HG03039 (cell line): ENCODE results near the gene FHIP2A.
"Not testable (repeated sequence)": the region's sequence is repeated elsewhere in the genome, so short reads cannot be mapped to it uniquely, and the experiment has no call there.

Experiments
- ATAC-seq: cut with Tn5 transposase; IDR thresholded peaks from one replicate; pipeline ENCODE4 v1.9.1; 2021; ENCODE audit warnings: mild to moderate bottlenecking, moderate library complexity; ENCODE audit not compliant: unreplicated experiment

The FHIP2A gene

GRCh38 chr10:114855776-114856543 lies 34.4 kb downstream of the FHIP2A start:
- no peak for ATAC-seq

DNA sequence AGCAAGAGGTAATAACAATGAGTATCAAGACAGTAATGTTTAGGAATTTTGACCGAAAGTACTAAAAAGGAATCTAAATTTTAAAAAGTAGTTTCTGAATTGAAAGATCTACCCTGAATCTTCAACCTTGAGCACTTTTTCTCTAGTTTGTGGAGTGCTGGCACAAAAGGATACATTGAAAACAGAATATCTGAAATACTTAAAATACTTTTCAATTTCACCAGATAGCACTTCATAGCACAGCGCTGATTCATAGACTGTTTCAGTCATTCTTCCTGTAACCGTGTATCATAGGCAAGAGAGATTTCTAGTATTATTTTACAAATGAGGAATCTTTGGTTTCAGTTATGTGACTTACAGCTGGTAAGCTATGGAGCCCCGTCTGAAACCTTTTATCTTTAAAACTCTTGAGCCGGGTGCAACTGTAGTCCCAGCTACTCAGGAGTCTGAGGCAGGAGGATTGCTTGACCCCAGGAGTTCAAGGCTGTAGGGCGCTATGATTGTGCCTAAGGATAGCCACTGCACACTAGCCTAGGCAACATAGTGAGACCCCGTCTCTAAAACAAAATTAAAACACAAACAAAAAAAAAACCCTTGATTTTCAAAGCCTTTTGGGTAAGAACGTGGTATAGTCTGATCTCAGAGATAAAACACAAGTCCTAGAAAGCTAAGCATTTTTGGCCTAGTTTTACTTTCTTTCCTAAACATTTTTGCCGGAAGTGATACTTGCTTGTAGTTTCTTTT lies 35.1 kb downstream of the FHIP2A start:
- no peak for ATAC-seq

DNA sequence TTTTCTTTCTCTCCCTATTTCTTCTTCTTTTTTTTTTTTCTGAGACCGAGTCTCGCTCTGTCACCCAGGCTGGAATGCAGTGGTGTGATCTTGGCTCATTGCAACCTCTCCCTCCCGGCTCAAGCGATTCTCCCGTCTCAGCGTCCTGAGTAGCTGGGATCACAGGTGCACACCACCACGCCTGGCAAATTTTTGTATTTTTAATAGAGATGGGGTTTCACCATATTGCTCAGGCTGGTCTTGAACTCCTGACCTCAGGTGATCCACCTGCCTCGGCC lies 35.6 kb downstream of the FHIP2A start:
- ATAC-seq: not testable (repeated sequence)

DNA sequence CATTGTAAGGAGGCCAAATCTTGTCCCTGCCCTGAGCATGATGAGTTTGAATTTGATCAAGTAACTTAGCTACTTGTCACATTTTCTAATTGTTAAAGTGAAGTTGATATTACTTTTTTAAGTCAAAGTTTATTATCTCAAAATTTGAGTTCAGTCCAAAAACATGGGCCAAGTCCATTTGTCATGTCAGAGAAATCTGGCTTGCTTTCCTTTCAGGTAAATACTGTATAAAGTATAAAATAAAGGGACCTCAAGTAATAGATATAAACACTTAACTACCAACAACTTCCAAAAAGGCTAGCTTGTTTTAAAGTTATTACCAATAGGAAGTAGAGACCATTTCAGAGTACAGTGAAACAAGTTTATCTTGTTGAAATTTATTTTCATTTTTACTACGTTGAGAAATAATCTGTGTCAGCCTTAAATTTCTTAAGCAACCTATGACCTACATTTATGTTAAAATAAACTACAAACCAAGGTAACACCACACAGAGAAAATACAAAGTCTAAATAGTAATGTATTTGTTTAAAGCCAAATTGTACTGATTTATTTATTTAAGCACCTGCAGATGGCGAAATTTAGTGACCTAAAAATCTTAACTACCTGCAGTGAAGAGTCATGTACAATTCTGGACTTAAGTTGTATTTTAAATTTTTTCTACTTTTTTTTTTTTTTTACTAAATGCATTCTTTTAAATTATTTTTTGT lies 36.5 kb downstream of the FHIP2A start:
- ATAC-seq: no peak

DNA sequence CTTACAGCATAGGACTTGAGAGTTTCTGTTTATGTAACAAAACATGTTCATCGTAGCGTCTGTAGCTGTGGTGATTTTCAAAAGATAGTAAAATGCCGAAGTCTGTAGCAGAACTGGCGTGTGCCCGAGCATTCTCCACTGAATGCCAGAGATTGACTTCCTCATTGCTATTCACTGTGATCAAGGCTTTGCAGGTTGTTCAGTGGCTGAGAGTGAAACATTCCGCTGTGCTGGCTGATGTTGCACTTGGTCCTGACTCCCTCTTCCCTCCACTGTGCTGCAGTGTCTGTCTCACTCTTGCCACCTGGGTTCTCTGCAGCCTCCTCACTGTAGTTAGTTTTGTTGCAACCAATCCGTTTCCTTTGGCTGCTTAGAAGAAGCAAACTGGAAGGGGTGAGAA lies 37.6 kb downstream of the FHIP2A start:
- no peak for ATAC-seq

- no peak for ATAC-seq
Measured at GRCh38 chr10:114862456-114862855, 40.9 kb downstream of the FHIP2A start.

DNA sequence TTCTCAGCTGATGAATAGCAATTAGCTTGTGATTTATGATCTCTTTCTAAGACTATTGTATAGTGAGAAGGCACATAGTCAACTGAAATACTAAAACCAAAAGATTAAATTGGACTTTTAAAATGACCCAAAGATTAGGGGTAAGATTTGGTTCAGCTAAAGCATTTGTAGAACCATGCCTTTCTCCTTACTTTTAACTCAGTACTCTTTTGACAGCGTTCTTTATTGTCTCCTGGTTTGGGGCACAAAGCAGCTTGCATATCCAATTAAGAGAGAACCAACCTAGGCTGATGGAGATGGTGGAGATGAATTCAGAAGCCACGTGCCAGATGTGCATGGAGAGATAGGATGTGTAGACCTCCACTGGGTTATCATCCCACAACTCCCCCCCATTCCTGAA lies 45.8 kb downstream of the FHIP2A start:
- no peak for ATAC-seq

- ATAC-seq: no peak
Measured at GRCh38 chr10:114868870-114869519, 47.4 kb downstream of the FHIP2A start.

- ATAC-seq: no peak
Measured at GRCh38 chr10:114869520-114869892, 47.9 kb downstream of the FHIP2A start.

DNA sequence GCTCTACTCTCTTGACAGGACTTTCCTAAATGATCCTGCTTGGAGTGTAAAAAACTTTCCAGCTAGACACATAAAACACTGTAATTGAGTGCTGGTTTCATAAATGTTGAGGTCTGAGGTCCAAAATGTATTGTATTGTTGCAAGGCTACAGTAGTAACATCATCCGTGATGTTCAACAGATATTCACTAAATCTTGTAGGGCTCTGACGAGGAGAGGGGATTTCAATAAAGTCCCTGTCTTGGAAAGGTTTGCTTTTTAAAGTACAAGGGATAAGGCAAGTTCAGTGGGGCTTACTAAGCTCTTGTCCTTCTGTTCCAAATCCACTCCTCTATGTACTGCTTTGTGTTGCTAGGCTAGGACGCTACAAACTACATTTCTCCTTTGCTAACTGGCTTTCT lies 48.9 kb downstream of the FHIP2A start:
- no peak for ATAC-seq

GRCh38 chr10:114871379-114871778 lies 49.8 kb downstream of the FHIP2A start:
- no peak for ATAC-seq
